EL (cell line): Measurements from ENCODE around the gene CDCP1.
"Not testable (repeated sequence)": the region's sequence is repeated elsewhere in the genome, so short reads cannot be mapped to it uniquely, and the experiment has no call there.

Experiments
- DNase-seq: peaks from one replicate; pipeline ENCODE4 v3.0.0-alpha.2; 2016

CDCP1 gene

GRCh38 chr3:45082142-45082538, 64.0 kb downstream of the CDCP1 start:
- DNase-seq, result peak; percentile 20

DNA sequence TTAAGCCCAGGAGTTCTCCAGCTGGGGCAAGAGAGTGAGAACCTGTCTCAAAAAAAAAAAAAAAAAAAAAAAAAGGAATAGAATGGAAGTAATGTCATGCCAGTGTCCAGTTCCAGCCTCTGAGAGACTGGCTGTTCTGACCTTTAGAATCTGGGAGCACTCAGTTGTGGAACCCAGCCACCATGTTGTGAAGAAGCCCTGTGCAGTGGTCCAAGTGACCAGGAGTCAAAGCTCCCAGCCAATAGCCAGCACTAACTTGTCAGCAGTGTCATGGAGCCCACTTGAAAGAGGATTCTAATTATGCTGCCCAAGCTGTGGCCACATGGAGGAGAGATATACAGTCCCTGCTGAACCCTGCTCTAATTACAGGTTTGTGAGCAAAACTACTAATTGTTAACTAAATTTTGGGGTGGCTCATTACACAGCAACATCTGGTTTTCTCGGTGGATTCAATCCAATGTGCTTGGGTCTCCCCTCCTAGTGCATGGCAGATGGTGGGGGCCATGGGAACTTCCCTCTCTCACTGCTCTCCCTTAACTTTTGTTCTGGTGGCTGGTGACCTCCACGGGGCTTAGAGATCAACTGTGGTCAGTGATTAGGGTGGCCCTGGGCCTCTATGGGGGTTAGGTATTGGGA, 64.6 kb downstream of the CDCP1 start:
- no peak for DNase-seq

DNA sequence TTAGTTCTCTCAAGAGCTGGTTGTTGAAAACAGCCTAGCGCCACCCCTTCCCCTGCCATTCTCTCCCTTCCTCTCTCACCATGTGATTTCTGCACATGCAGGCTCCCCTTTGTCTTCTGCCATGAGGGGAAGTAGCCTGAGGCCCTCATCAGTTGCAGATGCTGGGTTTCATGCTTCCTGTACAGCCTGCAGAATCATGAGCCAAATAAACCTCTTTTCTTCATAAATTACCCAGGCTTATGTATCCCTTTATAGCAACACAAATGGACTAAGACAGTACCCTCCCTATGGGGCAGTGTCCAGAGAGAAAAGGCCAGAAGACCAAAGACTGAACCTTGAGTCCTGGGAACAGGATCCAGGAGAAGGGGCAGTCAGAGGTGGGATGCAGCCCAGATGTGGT, 65.4 kb downstream of the CDCP1 start:
- DNase-seq, result no peak

DNA sequence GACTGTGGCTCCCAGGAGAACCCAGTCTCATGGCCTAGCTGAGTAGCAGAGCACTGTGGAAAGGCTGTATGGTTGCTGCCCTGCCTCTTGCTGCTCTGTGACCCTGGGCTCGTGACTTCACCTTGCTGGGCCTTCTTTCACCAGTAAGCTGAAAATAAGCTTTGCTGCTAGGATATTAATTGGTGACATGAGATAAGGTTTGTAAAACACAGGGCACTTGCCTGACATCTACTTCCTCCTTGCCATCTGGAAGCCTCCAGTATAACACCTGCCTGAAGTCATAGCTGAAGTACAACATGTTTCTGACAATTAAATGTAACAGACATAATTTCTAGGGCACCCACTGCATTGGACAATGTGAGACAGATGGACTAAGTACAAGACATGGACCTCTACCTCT, 66.5 kb downstream of the CDCP1 start:
- no peak for DNase-seq

GRCh38 chr3:45078910-45079522, 67.2 kb downstream of the CDCP1 start:
- DNase-seq, result no peak

- DNase-seq, result not testable (repeated sequence)
Measured at GRCh38 chr3:45078256-45078655, 67.9 kb downstream of the CDCP1 start.

- DNase-seq, result no peak
Measured at GRCh38 chr3:45075821-45076625, 70.2 kb downstream of the CDCP1 start.

DNA sequence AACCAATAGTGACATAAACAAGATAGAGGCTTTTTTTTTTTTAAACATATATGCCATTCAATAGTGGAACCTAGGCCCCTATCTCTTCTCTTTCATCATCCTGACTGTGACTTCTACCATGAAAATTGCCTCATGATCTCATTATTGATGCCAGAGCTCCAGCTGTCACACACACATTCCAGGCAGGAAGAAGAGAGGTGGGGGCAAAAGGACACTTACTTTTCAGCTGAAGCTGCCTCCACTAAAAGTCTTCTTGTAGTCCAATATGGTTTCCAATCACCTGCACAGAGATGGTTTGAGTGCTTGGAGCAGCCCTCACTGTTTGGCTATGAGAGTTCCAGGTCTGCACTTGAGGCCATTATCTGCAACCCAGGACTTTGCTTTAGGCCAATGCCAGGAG, 75.1 kb downstream of the CDCP1 start:
- no peak for DNase-seq

- DNase-seq, result no peak
Measured at GRCh38 chr3:45067941-45068340, 78.2 kb downstream of the CDCP1 start.

DNA sequence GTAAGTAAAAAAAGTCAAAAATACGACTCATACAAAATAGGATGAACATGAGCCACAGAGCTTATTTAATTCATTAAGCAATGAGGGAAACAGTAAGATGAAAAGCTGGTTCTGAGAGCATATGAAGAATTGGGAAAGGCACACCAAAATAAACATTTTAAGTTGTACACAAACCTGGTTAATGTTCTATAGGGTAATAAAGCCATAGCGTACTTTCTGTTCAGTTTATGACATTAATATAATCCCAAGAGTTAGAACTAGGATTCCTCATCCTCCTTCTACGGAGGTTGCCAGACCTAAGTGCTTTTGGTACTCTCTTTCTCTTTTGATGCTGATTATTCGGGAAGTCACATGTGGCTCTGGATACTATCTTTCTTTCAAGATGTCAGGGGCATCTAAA, 78.7 kb downstream of the CDCP1 start:
- no peak for DNase-seq

GRCh38 chr3:45066109-45066801, 79.9 kb downstream of the CDCP1 start:
- DNase-seq, result peak; percentile 23

- DNase-seq, result no peak
Measured at GRCh38 chr3:45065373-45065720, 80.8 kb downstream of the CDCP1 start.

- DNase-seq, result peak; percentile 93
Measured at GRCh38 chr3:45064512-45065372, 81.4 kb downstream of the CDCP1 start.

- DNase-seq, result no peak
Measured at GRCh38 chr3:45062697-45063070, 83.5 kb downstream of the CDCP1 start.

DNA sequence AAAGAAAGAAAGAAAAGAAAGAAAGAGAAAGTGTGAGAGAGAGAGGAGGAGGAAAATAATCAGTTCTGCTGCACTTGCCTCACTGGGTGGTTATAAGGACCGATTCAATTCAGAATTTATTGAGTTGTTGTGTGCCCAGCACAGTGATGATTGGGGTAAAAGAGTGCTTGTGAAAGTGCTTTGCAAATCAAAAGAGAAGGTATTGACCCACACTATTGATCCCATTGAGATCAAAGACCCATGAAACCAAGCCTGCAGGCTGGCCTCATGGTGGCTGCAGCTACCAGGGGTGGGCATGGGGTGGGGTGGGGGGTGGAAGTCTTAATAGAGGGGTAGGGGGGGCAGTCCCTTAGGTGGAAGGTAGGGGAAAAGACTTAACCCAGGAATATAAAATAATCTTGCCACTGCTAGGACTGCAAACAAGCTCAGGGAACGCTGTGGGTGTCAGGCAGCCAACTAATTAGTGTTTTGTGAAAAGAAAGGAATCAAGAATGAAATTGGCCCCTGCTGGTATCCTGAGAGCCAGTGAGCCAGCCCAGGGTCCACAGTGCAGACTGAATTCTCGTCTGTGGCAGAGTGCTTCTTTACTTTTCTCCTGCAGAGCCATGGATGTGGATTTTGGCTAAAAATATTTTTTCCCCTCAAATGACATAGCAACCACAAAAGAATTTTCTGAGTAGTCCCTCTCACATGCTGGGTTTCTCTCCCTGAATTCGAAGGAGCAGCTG, 85.8 kb downstream of the CDCP1 start:
- no peak for DNase-seq

GRCh38 chr3:45059132-45059531, 87.0 kb downstream of the CDCP1 start:
- no peak for DNase-seq

GRCh38 chr3:45057557-45057956, 88.6 kb downstream of the CDCP1 start:
- no peak for DNase-seq

DNA sequence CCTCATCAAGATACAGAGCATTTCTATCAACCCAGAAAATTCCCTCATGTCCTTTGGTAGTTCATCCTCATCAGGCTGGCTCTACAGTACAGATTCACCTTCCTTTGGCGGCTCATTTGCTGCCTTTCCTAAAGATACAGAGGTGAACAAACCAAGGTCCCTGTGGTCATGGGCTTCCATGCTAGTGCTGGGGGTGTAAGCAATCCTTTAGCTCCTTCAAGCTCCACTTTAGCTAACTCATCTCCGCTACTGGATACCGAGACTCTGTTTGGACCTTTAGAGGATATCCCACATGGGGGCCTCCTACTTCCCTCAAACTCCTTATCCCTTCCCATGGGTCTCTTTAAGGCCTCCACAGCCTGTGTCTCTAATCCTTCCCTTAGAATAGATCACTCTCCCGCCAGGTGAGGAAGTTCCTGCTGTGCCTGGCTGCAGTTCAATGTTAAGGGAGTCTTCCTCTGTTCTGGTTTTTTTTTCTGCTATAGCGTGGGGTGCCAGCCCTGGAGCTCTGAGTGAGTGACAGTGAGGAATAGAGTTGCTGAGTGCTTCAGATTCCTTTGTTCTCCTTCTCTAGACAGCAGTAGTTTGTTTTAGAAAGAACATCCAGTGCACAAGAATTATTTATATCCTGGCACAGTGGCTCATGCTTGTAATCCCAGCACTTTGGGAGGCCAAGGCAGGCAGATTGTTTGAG, 89.4 kb downstream of the CDCP1 start:
- no peak for DNase-seq

GRCh38 chr3:45055411-45056143, 90.6 kb downstream of the CDCP1 start:
- peak; percentile 78 for DNase-seq

- peak; percentile 85 for DNase-seq
Measured at GRCh38 chr3:45055032-45055410, 91.2 kb downstream of the CDCP1 start.
